Measurements from ENCODE around the gene HDAC8.
"Not testable (repeated sequence)": the region's sequence is repeated elsewhere in the genome, so short reads cannot be mapped to it uniquely, and the experiment has no call there.

Gene HDAC8

GRCh38 chrX:72532366-72532765 is 40.3 kb downstream of the HDAC8 start:
- no peak for FAIRE-seq

GRCh38 chrX:72526534-72527508 is 45.8 kb downstream of the HDAC8 start:
- FAIRE-seq, result no peak

- no peak for FAIRE-seq
Observed at GRCh38 chrX:72498782-72499181, 73.9 kb downstream of the HDAC8 start.

GRCh38 chrX:72495046-72495445 is 77.6 kb downstream of the HDAC8 start:
- FAIRE-seq, result no peak

- FAIRE-seq, result no peak
Observed at GRCh38 chrX:72492499-72492898, 80.1 kb downstream of the HDAC8 start.

- not testable (repeated sequence) for FAIRE-seq
Observed at GRCh38 chrX:72490221-72490620, 82.4 kb downstream of the HDAC8 start.

- FAIRE-seq, result no peak
Observed at GRCh38 chrX:72487661-72488060, 85.0 kb downstream of the HDAC8 start.

GRCh38 chrX:72479324-72480274 is 93.0 kb downstream of the HDAC8 start:
- no peak for FAIRE-seq

GRCh38 chrX:72478853-72479252 is 93.8 kb downstream of the HDAC8 start:
- no peak for FAIRE-seq

GRCh38 chrX:72478351-72478750 is 94.3 kb downstream of the HDAC8 start:
- FAIRE-seq, result no peak

GRCh38 chrX:72477781-72478181 is 94.9 kb downstream of the HDAC8 start:
- FAIRE-seq, result no peak

GRCh38 chrX:72477376-72477775 is 95.3 kb downstream of the HDAC8 start:
- FAIRE-seq, result no peak

GRCh38 chrX:72475952-72476668 is 96.5 kb downstream of the HDAC8 start:
- no peak for FAIRE-seq

- no peak for FAIRE-seq
Observed at GRCh38 chrX:72475338-72475737, 97.3 kb downstream of the HDAC8 start.

- no peak for FAIRE-seq
Observed at GRCh38 chrX:72470532-72471223, 102.0 kb downstream of the HDAC8 start.

GRCh38 chrX:72470117-72470516 is 102.5 kb downstream of the HDAC8 start:
- FAIRE-seq, result no peak

GRCh38 chrX:72468607-72469006 is 104.0 kb downstream of the HDAC8 start:
- FAIRE-seq, result no peak

- FAIRE-seq, result no peak
Observed at GRCh38 chrX:72467135-72467534, 105.5 kb downstream of the HDAC8 start.

GRCh38 chrX:72466493-72466892 is 106.2 kb downstream of the HDAC8 start:
- FAIRE-seq, result no peak

- no peak for FAIRE-seq
Observed at GRCh38 chrX:72465889-72466288, 106.8 kb downstream of the HDAC8 start.

- FAIRE-seq, result no peak
Observed at GRCh38 chrX:72461766-72462165, 110.9 kb downstream of the HDAC8 start.

- no peak for FAIRE-seq
Observed at GRCh38 chrX:72461288-72461687, 111.4 kb downstream of the HDAC8 start.

All from G401.6 (cell line).